Activated effector memory CD4-positive, alpha-beta T cell treated with anti-CD3 and anti-CD28 coated beads, Interleukin-2, amount 50 U/mL, for 16 hours (primary cell): ENCODE measurements around the gene TNS2.

Experiments
- DNase-seq: peaks from one replicate; pipeline ENCODE4 v3.0.0-alpha.2; 2020

TNS2 gene

DNA sequence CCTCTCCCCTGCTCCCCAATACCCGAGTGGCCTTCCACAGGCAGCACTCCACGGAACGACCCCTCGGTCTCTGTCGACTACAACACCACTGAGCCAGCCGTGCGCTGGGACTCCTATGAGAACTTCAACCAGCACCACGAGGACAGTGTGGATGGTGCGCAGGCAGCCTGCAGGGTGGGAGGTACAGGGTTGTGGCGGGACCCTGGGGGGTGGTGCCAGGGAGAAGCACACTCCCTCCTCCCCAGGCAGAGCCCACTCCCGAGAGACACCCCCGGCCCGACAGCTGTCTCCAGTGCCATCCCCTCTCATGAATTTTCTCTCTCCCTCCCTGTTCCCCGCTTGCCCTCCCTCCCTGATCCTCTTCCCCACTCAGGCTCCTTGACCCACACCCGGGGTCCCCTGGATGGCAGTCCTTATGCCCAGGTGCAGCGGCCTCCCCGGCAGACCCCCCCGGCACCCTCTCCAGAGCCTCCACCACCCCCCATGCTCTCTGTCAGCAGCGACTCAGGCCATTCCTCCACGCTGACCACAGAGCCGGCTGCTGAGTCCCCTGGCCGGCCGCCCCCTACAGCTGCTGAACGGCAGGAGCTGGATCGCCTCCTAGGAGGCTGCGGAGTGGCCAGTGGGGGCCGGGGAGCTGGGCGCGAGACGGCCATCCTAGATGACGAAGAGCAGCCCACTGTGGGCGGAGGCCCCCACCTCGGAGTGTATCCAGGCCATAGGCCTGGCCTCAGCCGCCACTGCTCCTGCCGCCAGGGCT, 9.0 kb downstream of the TNS2 start:
- DNase-seq = peak; percentile 50

DNA sequence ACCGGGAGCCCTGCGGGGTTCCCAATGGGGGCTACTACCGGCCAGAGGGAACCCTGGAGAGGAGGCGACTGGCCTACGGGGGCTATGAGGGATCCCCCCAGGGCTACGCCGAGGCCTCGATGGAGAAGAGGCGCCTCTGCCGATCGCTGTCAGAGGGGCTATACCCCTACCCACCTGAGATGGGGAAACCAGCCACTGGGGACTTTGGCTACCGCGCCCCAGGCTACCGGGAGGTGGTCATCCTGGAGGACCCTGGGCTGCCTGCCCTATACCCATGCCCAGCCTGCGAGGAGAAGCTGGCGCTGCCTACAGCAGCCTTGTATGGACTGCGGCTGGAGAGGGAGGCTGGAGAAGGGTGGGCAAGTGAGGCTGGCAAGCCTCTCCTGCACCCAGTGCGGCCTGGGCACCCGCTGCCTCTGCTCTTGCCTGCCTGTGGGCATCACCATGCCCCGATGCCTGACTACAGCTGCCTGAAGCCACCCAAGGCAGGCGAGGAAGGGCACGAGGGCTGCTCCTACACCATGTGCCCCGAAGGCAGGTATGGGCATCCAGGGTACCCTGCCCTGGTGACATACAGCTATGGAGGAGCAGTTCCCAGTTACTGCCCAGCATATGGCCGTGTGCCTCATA, 9.7 kb downstream of the TNS2 start:
- DNase-seq = peak; percentile 60

DNA sequence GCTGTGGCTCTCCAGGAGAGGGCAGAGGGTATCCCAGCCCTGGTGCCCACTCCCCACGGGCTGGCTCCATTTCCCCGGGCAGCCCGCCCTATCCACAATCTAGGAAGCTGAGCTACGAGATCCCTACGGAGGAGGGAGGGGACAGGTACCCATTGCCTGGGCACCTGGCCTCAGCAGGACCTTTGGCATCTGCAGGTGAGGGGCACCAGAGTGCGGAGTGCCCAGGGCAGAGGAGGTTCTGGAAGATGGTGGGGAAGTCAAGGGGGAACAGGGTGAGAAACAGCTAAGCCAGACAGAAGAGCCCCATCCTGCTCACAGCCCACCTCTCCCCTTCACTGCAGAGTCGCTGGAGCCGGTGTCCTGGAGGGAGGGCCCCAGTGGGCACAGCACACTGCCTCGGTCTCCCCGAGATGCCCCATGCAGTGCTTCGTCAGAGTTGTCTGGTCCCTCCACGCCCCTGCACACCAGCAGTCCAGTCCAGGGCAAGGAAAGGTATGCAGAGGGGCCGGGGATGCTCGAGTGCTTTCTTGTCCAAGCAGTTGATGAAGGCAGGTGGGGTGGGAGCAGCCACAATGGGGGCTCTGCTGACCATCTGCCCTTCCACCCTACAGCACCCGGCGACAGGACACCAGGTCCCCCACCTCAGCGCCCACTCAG, 10.3 kb downstream of the TNS2 start:
- peak; percentile 54 for DNase-seq

DNA sequence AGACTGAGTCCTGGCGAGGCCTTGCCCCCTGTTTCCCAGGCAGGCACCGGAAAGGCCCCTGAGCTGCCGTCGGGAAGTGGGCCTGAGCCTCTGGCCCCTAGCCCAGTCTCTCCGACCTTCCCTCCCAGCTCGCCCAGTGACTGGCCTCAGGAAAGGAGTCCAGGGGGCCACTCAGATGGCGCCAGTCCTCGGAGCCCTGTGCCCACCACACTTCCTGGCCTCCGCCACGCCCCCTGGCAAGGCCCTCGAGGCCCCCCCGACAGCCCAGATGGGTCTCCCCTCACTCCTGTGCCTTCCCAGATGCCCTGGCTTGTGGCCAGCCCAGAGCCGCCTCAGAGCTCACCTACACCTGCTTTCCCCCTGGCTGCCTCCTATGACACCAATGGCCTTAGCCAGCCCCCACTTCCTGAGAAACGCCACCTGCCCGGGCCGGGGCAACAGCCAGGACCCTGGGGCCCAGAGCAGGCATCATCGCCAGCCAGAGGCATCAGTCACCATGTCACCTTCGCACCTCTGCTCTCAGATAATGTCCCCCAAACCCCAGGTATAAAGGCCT, 10.9 kb downstream of the TNS2 start:
- DNase-seq = peak; percentile 60

DNA sequence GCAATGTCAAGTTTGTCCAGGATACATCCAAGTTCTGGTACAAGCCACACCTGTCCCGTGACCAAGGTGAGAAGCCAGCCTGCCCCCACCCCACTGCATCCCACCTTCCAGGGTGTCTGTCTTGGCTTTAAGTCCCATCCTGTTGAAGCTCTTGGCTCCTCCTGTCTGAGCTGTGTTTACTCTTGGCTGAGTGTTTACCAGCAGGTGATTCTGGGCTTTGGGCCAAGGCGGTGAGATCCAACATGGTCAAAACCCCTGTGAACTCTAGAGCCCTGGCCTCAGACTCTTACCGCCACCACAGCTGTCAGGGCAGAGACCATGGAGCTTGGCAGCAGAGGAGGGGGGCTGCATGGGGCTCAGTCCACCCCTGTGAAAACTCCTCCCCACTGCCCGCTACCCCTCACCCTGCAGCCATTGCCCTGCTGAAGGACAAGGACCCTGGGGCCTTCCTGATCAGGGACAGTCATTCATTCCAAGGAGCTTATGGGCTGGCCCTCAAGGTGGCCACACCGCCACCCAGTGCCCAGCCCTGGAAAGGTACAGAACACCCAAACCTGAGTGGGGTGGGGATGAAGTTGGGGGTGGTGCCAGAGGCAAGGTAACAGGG, 11.6 kb downstream of the TNS2 start:
- DNase-seq = peak; percentile 54

DNA sequence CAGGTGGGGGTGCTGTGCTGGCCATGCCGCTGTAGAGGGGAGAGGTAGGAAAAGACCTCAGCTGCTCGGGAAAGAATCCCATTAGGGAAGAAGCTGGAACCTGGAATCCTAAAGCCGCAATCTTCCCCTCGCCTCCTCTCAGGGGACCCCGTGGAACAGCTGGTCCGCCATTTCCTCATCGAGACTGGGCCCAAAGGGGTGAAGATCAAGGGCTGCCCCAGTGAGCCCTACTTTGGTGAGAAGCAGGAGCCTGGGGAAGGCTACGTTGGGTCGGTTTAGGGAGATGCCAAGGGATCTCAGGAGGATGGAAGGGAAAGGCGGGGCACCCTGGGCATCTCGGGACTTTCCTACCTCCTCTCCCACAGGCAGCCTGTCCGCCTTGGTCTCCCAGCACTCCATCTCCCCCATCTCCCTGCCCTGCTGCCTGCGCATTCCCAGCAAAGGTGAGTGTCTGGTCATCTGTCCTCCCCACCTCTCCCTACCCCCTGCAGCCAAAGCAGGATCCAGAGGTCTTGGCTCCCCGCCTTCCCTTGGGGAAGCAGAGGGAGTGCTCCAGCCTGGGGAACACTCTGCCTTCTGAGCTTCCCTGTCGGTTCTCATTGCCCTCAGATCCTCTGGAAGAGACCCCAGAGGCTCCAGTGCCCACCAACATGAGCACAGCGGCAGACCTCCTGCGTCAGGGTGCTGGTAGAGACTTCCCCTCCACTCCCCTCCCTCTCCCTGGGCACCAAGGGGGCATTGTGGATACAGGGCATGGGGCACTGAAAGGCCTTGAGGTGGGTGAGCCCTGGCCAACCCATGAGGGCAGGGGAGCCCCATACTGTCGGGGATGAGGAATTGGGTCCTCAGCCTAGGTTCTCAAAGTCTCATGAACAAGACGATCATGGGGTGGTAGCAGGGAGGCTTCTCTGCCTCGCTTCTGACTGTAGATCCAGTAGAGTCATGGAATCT, 12.4 kb downstream of the TNS2 start:
- peak; percentile 53 for DNase-seq

DNA sequence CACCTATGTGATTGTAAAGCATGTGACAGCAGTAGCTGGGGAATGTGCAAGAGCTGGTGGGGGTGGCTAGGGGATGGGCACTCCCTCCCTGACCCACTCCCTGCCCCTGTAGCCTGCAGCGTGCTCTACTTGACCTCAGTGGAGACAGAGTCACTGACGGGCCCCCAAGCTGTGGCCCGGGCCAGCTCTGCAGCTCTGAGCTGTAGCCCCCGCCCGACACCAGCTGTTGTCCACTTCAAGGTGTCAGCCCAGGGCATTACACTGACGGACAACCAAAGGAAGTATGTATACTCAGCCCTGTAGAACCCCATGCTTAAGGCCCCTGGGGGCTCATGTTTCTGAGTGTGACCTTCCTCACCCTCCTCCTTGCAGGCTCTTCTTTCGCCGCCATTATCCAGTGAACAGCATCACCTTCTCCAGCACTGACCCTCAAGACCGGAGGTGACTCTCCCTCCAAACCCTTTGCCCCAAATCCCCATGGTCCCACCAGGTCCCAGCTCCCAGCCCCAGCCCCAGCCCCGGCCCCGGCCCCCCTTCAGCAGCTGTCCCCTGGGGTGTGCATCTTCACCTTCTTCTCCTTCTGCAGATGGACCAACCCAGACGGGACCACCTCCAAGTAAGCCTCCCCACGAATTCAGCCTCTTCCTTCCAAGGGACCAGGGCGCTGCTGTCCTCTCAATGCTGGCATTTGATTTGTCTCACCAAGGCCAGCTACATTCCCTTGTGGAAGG, 13.3 kb downstream of the TNS2 start:
- peak; percentile 58 for DNase-seq

DNA sequence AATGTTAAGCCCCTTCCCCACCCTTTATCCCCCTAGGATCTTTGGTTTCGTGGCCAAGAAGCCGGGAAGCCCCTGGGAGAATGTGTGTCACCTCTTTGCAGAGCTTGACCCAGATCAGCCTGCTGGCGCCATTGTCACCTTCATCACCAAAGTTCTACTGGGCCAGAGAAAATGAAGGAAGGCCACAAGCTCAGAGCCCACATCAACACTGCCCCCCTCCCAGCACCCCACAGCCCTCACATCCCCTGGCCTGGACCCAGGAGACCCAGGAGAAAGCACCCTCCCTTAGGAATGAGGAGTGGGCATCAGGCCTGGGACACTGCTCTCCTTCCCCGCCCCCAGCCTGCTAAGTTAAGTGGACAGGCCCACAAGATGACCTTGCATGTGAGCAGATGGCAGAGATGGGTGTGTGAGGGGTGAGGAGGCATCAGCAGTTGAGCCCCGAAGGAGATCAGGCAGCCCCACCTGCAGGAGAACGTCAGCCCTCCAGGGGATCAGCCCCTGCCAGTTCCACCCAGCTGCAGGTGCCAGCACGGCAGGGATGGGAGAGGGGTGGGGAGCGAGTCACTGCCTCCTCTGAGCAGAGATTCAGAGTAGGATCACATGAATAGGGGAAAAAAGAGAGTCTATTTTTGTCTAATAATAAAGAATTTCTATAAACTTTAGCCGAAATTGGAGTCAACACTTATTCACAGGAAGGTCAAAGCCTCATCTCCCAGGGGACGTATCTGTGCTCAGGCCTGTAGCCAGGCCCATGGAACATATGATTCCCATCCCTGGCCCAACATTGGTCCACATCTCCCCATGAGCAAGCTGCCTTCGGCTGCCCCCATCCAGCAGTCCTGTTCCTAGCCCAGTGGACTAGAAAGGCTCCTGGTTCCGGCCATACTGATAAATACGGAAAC, 14.1 kb downstream of the TNS2 start:
- DNase-seq = peak; percentile 51

DNA sequence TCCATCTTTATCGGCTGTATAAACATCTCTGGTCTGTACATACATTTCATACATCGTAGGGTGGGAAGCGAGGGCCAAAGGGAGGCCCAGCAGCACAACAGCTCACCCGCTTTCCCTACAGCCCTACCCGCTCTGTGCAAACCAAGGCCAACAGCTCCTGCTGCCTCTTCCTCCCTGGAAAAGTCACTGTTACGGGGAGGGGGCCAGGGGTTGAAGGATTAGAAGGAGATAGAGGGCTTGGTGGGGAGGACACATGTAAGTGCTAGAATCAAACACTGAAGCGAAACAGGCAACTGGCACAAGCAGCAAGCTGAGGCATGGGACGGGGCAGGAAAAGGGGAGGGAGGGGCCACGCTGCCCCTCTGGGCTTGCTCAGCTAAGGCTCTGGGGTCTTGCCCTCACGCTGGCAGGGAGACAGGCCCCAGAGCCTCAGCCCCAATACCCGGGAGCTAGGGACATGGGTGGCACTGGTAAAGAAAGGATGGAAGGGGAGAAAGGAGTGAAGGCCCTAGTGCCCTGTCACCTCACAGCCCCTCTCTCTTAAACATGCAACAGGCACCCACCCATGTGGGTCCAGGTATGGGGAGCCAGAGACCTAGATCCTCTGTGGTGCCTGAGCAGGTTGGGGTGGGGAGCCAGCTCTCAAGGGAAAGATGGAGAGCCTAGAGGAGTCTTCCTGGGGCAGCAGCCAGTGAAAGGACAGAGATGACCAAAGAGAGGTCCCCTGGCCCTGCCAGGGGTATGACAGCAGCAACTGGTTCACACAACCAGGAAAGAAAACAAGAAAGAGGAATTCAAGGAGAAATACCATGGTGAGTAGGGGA, 15.0 kb downstream of the TNS2 start:
- DNase-seq = peak; percentile 51

DNA sequence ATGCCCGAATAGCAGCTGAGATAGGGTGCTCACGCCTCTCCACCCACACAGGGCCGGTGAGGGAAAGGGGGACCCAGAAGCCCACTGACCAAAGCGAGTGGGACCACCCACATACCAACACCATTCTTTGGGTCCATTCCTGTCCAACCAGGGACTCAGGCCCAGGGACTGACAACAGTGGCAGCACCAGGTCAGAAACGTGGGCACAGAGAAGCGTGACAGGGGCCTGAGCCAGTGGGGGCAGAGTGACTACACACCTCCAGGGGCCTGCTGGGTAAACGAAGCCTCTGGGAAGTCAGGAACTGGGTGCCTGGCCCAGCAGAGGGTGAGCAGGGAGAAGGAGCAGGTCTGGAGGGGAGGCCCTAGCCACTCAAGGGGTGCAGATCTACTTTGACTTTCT, 15.6 kb downstream of the TNS2 start:
- DNase-seq = peak; percentile 59

DNA sequence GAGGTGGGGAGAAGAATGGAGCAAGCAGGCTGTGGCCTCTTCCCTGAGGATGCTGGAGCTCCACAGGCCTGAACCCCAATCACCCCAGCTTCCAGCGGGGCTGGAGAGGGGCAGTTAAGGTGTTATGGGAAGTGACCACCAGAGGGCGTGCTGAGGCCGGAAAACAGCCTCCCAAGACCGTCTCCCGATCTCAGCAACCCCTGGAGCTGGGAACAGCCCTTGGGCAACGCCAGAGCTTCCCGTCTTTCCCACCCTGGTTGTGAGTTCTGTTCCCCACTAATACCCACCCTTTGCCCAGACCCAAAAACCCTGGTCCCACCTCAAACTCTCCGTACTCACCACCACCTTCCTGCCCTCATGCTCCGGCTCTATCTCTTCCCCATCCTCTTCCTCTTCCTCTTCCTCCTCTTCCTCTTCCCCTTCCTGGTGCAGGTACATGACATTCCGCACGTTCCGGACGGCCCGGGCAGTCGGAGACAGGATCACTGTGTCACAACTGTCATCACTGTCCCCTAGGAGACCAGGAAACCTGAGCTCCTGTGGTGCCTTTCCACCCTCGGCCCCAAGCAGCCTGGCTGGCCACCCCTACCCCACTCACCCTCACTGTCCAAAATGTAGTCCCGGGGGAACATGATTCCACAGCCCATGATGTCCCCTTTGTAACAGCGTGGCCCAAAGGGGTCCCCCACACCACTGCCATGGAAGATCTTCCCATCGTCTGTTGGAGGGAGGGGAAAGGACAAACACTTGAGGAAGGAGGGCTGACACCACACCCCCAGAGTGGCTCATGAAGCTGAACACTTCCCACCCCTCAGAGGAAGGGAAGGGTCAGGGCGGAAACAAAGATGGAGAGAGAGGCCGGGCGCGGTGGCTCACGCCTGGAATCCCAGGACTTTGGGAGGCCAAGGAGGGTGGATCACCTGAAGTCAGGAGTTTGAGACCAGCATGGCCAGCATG, 16.4 kb downstream of the TNS2 start:
- DNase-seq = peak; percentile 87

DNA sequence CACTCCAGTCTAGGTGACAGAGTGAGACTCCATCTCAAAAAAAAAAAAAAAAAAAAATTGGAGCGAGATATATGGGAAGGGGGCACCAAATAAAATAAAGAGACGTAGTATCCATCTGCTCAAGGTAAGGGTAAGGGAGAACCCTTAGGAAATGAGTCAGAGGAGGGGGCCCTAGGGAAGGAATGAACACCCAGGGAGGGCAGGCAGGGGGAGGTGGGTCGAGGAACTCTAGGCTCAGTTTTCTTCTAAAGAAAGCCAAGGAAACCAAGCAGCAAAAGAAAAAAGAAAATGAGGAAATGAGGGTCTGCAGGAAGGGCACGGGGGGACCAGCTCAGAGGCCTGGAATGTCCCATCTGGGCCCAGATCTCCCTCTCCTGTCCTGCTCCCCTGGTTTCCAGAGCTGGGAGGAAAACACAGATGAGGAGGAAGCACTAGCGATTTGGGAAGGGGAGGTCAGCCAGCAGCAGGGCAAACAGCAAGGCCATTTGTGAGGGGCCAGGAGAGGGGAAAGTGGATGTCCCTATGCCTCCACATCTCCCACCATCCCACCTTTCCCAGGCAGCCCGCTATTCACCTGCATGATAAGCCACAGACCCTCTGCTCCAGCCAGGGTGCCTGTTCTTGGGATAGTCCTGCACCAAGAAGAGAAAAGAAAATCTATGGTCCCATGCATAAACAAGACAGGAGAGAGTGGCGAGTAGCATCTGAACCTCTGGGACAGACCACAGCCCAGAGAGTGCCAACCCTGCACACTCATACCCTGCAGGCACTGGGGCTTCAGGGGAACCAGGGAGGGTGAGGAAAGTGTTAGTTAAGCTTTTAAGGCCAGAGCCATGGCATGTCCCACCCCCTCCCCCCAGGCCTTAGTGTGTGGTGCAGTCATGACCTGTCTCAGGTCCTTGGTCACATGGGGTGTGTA, 17.5 kb downstream of the TNS2 start:
- DNase-seq = peak; percentile 45

DNA sequence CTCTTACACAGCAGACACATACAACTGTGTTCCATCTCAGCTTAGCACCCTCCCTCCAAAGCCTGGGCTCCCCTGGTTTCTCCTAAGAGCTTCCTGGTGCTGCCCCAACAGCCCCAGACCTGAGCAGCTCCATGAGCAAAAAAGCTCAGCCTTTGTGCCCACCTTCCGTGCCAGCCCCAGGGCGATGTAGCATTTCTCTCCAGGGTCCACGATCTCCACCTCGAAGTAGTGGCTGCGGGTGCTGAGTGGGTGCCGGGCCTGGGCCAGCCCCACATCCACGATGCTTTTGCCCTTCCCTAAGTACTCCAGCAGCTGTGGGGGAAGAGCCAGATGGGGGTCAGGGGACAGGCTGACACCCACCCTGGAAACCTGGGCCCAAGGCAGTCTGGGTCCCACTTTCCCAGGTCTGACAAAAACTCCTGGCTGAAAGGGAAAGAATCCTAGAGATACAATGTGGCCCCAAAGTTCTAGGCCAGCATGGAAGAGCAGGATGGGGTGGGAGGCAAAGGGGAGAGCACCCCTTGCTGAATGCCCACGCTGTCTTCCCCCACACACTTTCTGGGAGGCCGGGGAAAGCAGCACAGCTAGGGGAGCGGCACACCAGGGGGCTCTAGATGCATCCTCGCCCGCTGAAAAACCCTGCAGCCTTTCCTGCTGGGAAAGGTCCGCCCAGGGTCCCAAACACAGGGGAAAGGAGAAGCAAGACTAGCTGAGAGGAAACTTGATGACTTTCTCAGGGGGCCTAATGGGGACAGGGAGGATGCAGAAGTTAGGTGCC, 18.3 kb downstream of the TNS2 start:
- DNase-seq = peak; percentile 38

DNA sequence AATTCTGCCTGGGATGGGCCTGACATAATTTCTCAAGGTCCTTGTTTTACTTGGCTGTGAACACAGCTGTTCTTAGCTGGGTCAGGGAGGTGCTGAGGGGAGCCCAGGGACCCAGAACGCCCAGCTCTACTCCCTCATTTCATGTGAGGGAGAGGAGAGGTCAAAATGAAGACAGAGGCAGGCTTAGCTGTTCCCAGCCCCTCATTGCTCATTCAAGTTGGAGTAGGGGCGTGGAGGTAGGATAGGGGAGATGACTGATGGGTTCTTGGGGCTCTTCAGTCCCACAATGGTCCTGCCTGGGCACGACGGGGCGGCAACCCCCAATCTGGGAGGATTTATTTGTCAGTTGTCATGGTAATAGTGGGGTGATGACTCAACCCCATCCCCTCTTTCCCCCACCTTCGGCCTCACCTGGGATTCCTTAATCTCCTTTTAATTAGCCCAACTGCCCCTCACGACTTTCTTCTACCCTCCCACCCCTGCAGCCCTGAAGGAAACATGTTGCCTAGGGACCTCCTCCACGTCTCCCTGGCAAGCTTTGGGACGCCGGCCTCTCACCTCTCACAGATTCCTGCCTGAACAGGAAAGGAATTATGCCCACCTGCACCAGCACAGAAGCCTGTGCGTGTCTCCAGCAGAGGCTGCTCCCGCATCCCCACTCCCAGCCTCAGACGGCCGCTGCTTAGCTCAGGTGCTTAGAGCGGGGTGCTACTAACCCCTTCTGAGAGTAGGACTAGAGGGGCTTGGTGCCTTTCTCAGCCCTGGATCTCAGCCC, 19.1 kb downstream of the TNS2 start:
- DNase-seq = peak; percentile 51
